Measurements from ENCODE around the gene NPR2. TPM values are rescaled to one million over a fixed set of nuclear protein-coding genes. Genes with fewer than 3 reads are reported as not detected.

Gene NPR2
- total RNA-seq, 1 experiment from 2014 or later: 10.1 TPM

DNA sequence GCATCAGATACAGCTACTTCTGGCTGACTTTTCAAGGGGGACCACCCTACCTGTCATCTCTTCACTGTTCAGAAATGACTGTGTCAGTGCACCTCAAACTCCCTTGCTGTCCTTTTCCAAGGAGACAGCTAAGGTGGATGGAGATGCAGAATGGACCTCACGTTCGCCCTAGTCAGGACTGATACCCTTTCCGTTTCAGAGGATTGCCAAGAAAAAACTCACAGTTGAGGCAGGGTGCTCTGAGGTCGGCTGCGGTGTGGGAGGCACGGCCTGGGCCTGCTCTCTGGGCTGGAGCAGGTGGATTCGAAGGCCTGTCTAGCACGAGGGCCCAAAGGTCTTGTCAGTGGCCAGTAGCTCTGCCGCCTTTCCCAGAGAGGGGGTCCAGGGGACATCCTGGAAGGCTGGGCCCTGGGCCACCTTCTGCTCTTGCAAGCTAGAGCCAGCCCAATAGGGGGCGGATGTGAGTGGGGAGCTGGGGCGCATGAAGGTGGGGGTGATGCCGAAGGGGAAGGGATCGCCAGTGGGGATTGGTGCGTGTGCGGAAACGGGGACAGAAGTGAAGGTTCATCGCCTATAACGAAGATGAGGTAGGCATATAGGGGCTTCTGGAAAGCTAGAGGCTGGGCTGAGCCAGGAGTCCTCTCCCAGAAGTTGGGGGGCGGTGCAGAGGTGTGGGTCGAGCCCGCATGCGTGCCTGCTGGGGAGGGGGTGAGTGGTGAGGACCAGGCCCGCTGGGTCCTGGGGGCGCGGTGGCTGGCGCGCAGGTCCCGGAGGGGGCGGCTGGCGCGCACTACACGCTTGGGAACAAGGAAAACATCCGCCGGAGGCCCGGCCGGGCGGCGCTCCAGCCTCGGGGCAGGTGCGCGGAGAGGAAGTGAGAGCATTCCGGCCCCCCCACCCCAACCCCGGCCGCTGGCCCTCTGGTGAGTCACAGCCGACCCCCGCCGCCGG, 34.8 kb upstream of the NPR2 start (continued):
- TF ChIP-seq GTF2I (CRISPR knock-in tag; conservative IDR thresholded peaks at IDR 0.05) (no peak), ZNF138 (CRISPR knock-in tag; conservative IDR thresholded peaks at IDR 0.05) (no peak), ZNF121 (CRISPR knock-in tag; IDR thresholded peaks at IDR 0.05) (no peak), GRHL2 (CRISPR knock-in tag; IDR thresholded peaks at IDR 0.05; ENCODE audit: insufficient replicate concordance, severe bottlenecking) (no peak), ZBTB21 (CRISPR knock-in tag; IDR thresholded peaks at IDR 0.05; ENCODE audit: borderline replicate concordance) (no peak), ZNF416 (CRISPR knock-in tag; IDR thresholded peaks at IDR 0.05) (no peak), TEAD1 (CRISPR knock-in tag; IDR thresholded peaks at IDR 0.05) (0 out of 2 replicates have a peak, but pooled peaks have one; percentile 20), KAT7 (CRISPR knock-in tag; IDR thresholded peaks at IDR 0.05; ENCODE audit: borderline replicate concordance) (peak; percentile 94; the same call in 1 of the 2 replicates), ZNF232 (CRISPR knock-in tag; IDR thresholded peaks at IDR 0.05) (no peak), RELA (CRISPR knock-in tag; IDR thresholded peaks at IDR 0.05; ENCODE audit: borderline replicate concordance) (peak; percentile 85; the same call in 1 of the 2 replicates), JUN (CRISPR knock-in tag; IDR thresholded peaks at IDR 0.05) (no peak), NR3C1 (CRISPR knock-in tag; conservative IDR thresholded peaks at IDR 0.05; ENCODE audit: low read depth) (no peak), ZNF396 (CRISPR knock-in tag; IDR thresholded peaks at IDR 0.05; ENCODE audit: borderline replicate concordance) (no peak), GABPB1 (CRISPR knock-in tag; IDR thresholded peaks at IDR 0.05) (peak; percentile 70), TCF7 (CRISPR knock-in tag; IDR thresholded peaks at IDR 0.05; ENCODE audit: low read depth) (no peak), TEAD4 (CRISPR knock-in tag; IDR thresholded peaks at IDR 0.05) (no peak), NFE2L1 (CRISPR knock-in tag; IDR thresholded peaks at IDR 0.05) (peak; percentile 23; the same call in 1 of the 2 replicates), FOXK1 (CRISPR knock-in tag; IDR thresholded peaks at IDR 0.05) (peak; percentile 67; the same call in 1 of the 2 replicates), RORB (CRISPR knock-in tag; IDR thresholded peaks at IDR 0.05) (no peak), CREB1 (CRISPR knock-in tag; IDR thresholded peaks at IDR 0.05) (peak; percentile 33; the same call in 1 of the 2 replicates)
- TF ChIP-seq, protein P1, sequence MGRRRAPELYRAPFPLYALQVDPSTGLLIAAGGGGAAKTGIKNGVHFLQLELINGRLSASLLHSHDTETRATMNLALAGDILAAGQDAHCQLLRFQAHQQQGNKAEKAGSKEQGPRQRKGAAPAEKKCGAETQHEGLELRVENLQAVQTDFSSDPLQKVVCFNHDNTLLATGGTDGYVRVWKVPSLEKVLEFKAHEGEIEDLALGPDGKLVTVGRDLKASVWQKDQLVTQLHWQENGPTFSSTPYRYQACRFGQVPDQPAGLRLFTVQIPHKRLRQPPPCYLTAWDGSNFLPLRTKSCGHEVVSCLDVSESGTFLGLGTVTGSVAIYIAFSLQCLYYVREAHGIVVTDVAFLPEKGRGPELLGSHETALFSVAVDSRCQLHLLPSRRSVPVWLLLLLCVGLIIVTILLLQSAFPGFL (CRISPR knock-in tag; IDR thresholded peaks at IDR 0.05; ENCODE audit: borderline replicate concordance): 0 out of 2 replicates have a peak, but pooled peaks have one; percentile 38
- TF ChIP-seq, protein P2, sequence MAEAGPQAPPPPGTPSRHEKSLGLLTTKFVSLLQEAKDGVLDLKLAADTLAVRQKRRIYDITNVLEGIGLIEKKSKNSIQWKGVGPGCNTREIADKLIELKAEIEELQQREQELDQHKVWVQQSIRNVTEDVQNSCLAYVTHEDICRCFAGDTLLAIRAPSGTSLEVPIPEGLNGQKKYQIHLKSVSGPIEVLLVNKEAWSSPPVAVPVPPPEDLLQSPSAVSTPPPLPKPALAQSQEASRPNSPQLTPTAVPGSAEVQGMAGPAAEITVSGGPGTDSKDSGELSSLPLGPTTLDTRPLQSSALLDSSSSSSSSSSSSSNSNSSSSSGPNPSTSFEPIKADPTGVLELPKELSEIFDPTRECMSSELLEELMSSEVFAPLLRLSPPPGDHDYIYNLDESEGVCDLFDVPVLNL (CRISPR knock-in tag; IDR thresholded peaks at IDR 0.05; ENCODE audit: borderline replicate concordance, low read depth): 0 out of 2 replicates have a peak, but pooled peaks have one; percentile 70
- TF ChIP-seq, protein P3, sequence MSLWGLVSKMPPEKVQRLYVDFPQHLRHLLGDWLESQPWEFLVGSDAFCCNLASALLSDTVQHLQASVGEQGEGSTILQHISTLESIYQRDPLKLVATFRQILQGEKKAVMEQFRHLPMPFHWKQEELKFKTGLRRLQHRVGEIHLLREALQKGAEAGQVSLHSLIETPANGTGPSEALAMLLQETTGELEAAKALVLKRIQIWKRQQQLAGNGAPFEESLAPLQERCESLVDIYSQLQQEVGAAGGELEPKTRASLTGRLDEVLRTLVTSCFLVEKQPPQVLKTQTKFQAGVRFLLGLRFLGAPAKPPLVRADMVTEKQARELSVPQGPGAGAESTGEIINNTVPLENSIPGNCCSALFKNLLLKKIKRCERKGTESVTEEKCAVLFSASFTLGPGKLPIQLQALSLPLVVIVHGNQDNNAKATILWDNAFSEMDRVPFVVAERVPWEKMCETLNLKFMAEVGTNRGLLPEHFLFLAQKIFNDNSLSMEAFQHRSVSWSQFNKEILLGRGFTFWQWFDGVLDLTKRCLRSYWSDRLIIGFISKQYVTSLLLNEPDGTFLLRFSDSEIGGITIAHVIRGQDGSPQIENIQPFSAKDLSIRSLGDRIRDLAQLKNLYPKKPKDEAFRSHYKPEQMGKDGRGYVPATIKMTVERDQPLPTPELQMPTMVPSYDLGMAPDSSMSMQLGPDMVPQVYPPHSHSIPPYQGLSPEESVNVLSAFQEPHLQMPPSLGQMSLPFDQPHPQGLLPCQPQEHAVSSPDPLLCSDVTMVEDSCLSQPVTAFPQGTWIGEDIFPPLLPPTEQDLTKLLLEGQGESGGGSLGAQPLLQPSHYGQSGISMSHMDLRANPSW (CRISPR knock-in tag; conservative IDR thresholded peaks at IDR 0.05; ENCODE audit: low read depth): no peak
- TF ChIP-seq, protein P4, sequence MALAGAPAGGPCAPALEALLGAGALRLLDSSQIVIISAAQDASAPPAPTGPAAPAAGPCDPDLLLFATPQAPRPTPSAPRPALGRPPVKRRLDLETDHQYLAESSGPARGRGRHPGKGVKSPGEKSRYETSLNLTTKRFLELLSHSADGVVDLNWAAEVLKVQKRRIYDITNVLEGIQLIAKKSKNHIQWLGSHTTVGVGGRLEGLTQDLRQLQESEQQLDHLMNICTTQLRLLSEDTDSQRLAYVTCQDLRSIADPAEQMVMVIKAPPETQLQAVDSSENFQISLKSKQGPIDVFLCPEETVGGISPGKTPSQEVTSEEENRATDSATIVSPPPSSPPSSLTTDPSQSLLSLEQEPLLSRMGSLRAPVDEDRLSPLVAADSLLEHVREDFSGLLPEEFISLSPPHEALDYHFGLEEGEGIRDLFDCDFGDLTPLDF (CRISPR knock-in tag; IDR thresholded peaks at IDR 0.05): peak; percentile 64; the same call in 1 of the 2 replicates
- TF ChIP-seq, protein P5, sequence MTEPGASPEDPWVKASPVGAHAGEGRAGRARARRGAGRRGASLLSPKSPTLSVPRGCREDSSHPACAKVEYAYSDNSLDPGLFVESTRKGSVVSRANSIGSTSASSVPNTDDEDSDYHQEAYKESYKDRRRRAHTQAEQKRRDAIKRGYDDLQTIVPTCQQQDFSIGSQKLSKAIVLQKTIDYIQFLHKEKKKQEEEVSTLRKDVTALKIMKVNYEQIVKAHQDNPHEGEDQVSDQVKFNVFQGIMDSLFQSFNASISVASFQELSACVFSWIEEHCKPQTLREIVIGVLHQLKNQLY (CRISPR knock-in tag; IDR thresholded peaks at IDR 0.05): no peak
- TF ChIP-seq, protein P6, sequence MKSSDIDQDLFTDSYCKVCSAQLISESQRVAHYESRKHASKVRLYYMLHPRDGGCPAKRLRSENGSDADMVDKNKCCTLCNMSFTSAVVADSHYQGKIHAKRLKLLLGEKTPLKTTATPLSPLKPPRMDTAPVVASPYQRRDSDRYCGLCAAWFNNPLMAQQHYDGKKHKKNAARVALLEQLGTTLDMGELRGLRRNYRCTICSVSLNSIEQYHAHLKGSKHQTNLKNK (CRISPR knock-in tag; IDR thresholded peaks at IDR 0.05): no peak
- TF ChIP-seq, protein P7, sequence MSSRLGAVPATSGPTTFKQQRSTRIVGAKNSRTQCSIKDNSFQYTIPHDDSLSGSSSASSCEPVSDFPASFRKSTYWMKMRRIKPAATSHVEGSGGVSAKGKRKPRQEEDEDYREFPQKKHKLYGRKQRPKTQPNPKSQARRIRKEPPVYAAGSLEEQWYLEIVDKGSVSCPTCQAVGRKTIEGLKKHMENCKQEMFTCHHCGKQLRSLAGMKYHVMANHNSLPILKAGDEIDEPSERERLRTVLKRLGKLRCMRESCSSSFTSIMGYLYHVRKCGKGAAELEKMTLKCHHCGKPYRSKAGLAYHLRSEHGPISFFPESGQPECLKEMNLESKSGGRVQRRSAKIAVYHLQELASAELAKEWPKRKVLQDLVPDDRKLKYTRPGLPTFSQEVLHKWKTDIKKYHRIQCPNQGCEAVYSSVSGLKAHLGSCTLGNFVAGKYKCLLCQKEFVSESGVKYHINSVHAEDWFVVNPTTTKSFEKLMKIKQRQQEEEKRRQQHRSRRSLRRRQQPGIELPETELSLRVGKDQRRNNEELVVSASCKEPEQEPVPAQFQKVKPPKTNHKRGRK (CRISPR knock-in tag; IDR thresholded peaks at IDR 0.05; ENCODE audit: borderline replicate concordance): no peak
- TF ChIP-seq, protein P8, sequence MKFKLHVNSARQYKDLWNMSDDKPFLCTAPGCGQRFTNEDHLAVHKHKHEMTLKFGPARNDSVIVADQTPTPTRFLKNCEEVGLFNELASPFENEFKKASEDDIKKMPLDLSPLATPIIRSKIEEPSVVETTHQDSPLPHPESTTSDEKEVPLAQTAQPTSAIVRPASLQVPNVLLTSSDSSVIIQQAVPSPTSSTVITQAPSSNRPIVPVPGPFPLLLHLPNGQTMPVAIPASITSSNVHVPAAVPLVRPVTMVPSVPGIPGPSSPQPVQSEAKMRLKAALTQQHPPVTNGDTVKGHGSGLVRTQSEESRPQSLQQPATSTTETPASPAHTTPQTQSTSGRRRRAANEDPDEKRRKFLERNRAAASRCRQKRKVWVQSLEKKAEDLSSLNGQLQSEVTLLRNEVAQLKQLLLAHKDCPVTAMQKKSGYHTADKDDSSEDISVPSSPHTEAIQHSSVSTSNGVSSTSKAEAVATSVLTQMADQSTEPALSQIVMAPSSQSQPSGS (CRISPR knock-in tag; IDR thresholded peaks at IDR 0.05; ENCODE audit: borderline replicate concordance, low read depth): no peak

All from WTC11 (cell line).